ENCODE measurements around the gene PAK5. TPM values are rescaled to one million over a fixed set of nuclear protein-coding genes. Genes with fewer than 3 reads are reported as not detected.

The PAK5 gene
- total RNA-seq, 1 experiment from 2014 or later = not detected

DNA sequence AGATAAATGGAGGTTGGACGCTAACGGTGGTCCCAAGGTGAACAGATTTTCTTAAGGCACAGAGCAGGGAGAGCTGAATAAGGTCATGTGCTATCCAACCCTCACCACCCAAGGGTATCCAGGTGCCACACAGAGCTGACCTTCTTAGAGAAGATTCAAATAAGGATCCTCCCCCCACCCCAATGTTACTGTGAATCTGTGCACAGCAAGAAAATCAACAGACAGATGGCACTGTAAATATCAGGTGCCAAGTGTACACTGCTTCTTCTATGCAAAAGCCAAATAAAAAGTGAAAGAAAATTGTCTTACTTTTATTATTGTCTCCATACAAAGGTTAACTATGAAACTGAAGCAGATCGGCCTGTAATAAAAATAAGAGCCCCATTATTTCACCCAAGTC lies 96.9 kb downstream of the PAK5 start:
- RAD21 ChIA-PET (ENCODE audit: low non-redundant PET in 1 of 2, low total read pairs in 2 of 2, uncharacterized antibody in 2 of 2, unreplicated experiment in 2 of 2) = no interaction called here
- Histone ChIP-seq H3K4me1 (ENCODE audit: control insufficient read depth in 1 of 2, insufficient read depth in 2 of 2, low read length in 2 of 2) (no peaks in the 10 kb centered on the region), H3K9ac (ENCODE audit: low read length) (no peak overlapping the region), H2AFZ (ENCODE audit: low read depth, low read length, poor library complexity, severe bottlenecking) (no peak overlapping the region), H3K27me3 (ENCODE audit: insufficient read depth, low read length) (no peaks in the 10 kb centered on the region), H3K4me2 (ENCODE audit: low read length) (no peak overlapping the region), H4K20me1 (ENCODE audit: insufficient read depth) (no peaks in the 10 kb centered on the region), H3K79me2 (ENCODE audit: insufficient read depth, low read length) (no peaks in the 10 kb centered on the region), H3K4me3 (replicated peaks in 1 of 2; ENCODE audit: low read depth in 1 of 2, low read length in 2 of 2) (no peak overlapping the region), H3K9me2 (ENCODE audit: insufficient read depth) (no peaks in the 10 kb centered on the region), H3K9me3 (ENCODE audit: control insufficient read depth in 1 of 2, insufficient read depth in 1 of 2, low read depth in 1 of 2, low read length in 2 of 2) (no peaks in the 10 kb centered on the region; a peak in 1 of 4 replicates), H3K36me3 (ENCODE audit: control insufficient read depth in 1 of 2, insufficient read depth in 2 of 2, low read length in 2 of 2) (no peaks in the 10 kb centered on the region), H3K27ac (ENCODE audit: low read depth, low read length) (no peak overlapping the region)
- TF ChIP-seq CEBPB (IDR thresholded peaks at IDR 0.05; ENCODE audit: low read depth) (no peak), ZNF274 (IDR thresholded peaks at IDR 0.05; ENCODE audit: low read depth, low read length) (no peak), EZH2 (IDR thresholded peaks at IDR 0.05) (no peak), FOSL1 (IDR thresholded peaks at IDR 0.05; ENCODE audit: low read depth) (no peak), ELF1 (IDR thresholded peaks at IDR 0.05; ENCODE audit: borderline replicate concordance, low read depth) (no peak), YY1 (IDR thresholded peaks at IDR 0.05; ENCODE audit: extremely low read depth, insufficient replicate concordance, low read depth, low read length) (no peak), RAD21 (IDR thresholded peaks at IDR 0.05; ENCODE audit: low read depth) (no peak), SP1 (IDR thresholded peaks at IDR 0.05; ENCODE audit: low read depth) (no peak), CBX3 (IDR thresholded peaks at IDR 0.05; ENCODE audit: low read depth) (no peak), SIN3A (IDR thresholded peaks at IDR 0.05; ENCODE audit: low read depth) (no peak), TCF7L2 (IDR thresholded peaks at IDR 0.05; ENCODE audit: borderline replicate concordance, extremely low read depth, insufficient read depth, insufficient read length) (no peak), SRF (IDR thresholded peaks at IDR 0.05; ENCODE audit: low read depth) (no peak), ZFX (IDR thresholded peaks at IDR 0.05) (no peak), POLR2AphosphoS5 (IDR thresholded peaks at IDR 0.05; ENCODE audit: low read depth, low read length) (no peak), JUND (IDR thresholded peaks at IDR 0.05) (no peak)
- TF ChIP-seq, protein P1, sequence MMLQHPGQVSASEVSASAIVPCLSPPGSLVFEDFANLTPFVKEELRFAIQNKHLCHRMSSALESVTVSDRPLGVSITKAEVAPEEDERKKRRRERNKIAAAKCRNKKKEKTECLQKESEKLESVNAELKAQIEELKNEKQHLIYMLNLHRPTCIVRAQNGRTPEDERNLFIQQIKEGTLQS (IDR thresholded peaks at IDR 0.05) = no peak
- TF ChIP-seq, protein P2, sequence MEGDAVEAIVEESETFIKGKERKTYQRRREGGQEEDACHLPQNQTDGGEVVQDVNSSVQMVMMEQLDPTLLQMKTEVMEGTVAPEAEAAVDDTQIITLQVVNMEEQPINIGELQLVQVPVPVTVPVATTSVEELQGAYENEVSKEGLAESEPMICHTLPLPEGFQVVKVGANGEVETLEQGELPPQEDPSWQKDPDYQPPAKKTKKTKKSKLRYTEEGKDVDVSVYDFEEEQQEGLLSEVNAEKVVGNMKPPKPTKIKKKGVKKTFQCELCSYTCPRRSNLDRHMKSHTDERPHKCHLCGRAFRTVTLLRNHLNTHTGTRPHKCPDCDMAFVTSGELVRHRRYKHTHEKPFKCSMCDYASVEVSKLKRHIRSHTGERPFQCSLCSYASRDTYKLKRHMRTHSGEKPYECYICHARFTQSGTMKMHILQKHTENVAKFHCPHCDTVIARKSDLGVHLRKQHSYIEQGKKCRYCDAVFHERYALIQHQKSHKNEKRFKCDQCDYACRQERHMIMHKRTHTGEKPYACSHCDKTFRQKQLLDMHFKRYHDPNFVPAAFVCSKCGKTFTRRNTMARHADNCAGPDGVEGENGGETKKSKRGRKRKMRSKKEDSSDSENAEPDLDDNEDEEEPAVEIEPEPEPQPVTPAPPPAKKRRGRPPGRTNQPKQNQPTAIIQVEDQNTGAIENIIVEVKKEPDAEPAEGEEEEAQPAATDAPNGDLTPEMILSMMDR (IDR thresholded peaks at IDR 0.05 in 2 of 3, conservative IDR thresholded peaks at IDR 0.05 in 1 of 3; ENCODE audit: borderline replicate concordance in 1 of 3, insufficient read depth in 1 of 3, low read depth in 2 of 3, low read length in 2 of 3) = no peak
- TF ChIP-seq, protein P3, sequence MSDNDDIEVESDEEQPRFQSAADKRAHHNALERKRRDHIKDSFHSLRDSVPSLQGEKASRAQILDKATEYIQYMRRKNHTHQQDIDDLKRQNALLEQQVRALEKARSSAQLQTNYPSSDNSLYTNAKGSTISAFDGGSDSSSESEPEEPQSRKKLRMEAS (IDR thresholded peaks at IDR 0.05) = no peak
- TF ChIP-seq, protein P4, sequence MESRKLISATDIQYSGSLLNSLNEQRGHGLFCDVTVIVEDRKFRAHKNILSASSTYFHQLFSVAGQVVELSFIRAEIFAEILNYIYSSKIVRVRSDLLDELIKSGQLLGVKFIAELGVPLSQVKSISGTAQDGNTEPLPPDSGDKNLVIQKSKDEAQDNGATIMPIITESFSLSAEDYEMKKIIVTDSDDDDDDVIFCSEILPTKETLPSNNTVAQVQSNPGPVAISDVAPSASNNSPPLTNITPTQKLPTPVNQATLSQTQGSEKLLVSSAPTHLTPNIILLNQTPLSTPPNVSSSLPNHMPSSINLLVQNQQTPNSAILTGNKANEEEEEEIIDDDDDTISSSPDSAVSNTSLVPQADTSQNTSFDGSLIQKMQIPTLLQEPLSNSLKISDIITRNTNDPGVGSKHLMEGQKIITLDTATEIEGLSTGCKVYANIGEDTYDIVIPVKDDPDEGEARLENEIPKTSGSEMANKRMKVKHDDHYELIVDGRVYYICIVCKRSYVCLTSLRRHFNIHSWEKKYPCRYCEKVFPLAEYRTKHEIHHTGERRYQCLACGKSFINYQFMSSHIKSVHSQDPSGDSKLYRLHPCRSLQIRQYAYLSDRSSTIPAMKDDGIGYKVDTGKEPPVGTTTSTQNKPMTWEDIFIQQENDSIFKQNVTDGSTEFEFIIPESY (IDR thresholded peaks at IDR 0.05; ENCODE audit: extremely low read depth, insufficient replicate concordance, low read length) = no peak
- TF ChIP-seq, protein P5, sequence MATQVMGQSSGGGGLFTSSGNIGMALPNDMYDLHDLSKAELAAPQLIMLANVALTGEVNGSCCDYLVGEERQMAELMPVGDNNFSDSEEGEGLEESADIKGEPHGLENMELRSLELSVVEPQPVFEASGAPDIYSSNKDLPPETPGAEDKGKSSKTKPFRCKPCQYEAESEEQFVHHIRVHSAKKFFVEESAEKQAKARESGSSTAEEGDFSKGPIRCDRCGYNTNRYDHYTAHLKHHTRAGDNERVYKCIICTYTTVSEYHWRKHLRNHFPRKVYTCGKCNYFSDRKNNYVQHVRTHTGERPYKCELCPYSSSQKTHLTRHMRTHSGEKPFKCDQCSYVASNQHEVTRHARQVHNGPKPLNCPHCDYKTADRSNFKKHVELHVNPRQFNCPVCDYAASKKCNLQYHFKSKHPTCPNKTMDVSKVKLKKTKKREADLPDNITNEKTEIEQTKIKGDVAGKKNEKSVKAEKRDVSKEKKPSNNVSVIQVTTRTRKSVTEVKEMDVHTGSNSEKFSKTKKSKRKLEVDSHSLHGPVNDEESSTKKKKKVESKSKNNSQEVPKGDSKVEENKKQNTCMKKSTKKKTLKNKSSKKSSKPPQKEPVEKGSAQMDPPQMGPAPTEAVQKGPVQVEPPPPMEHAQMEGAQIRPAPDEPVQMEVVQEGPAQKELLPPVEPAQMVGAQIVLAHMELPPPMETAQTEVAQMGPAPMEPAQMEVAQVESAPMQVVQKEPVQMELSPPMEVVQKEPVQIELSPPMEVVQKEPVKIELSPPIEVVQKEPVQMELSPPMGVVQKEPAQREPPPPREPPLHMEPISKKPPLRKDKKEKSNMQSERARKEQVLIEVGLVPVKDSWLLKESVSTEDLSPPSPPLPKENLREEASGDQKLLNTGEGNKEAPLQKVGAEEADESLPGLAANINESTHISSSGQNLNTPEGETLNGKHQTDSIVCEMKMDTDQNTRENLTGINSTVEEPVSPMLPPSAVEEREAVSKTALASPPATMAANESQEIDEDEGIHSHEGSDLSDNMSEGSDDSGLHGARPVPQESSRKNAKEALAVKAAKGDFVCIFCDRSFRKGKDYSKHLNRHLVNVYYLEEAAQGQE (IDR thresholded peaks at IDR 0.05; ENCODE audit: low read depth) = no peak
- CTCF ChIA-PET = no interaction called here
- ATAC-seq (no peak), DNase-seq (ENCODE audit: low read depth, low spot score) (no peak)
- BruUV-seq (replicated peaks) = no TSS peak
- POLR2A ChIA-PET = no interaction called here
- intact Hi-C loops (cut with micrococcal nuclease) = no loop called here
